Gastroesophageal sphincter (tissue), 4 donors: Measurements from ENCODE around the gene USP6NL. TPM values are rescaled to one million over a fixed set of nuclear protein-coding genes. Genes with fewer than 3 reads are reported as not detected.

ENCODE experiments used
- ATAC-seq: fragments of 150-250 bp; one replicate; pipeline ENCODE4 v1.9.1; 2016; ENCODE audit warnings: mild to moderate bottlenecking, moderate library complexity
- H3K27ac ChIP-seq, 4 donors: fragments of 200-600 bp; sonication (generic) in 3 of 4; 1 replicate in 3 of 4; 2 replicates in 1 of 4; pipeline ENCODE4 v1.5.1; 2016 to 2019
- H3K27me3 ChIP-seq: fragments of 200-600 bp; sonication (generic); one replicate; pipeline ENCODE4 v1.5.1; 2019
- H3K36me3 ChIP-seq, 2 donors: fragments of 200-600 bp; sonication (generic); one replicate each; pipeline ENCODE4 v1.5.1; 2019; ENCODE audit warnings: control low read depth in 1 of 2
- H3K4me1 ChIP-seq, 3 donors: fragments of 200-600 bp; sonication (generic); 1 replicate in 2 of 3; 2 replicates in 1 of 3; pipeline ENCODE4 v1.5.1; 2016 to 2019; ENCODE audit warnings: control low read depth in 2 of 3
- H3K4me3 ChIP-seq, 2 donors: fragments of 200-600 bp; sonication (generic); one replicate each; pipeline ENCODE4 v1.5.1; 2019; ENCODE audit warnings: mild to moderate bottlenecking in 1 of 2, moderate library complexity in 1 of 2
- H3K9me3 ChIP-seq, 3 donors: fragments of 200-600 bp; sonication (generic); one replicate each; pipeline ENCODE4 v1.5.1; 2017 to 2019; ENCODE audit warnings: control low read depth in 2 of 3
- CTCF ChIP-seq, 4 experiments: fragments of 200-600 bp in 2 of 4; fragments of 450-650 bp in 2 of 4; sonication (generic) in 1 of 4; IDR thresholded peaks; one replicate each; pipeline ENCODE4 v1.5.1; 2017 to 2019; ENCODE audit warnings: antibody characterized with exemption in 4 of 4, mild to moderate bottlenecking in 2 of 4, moderate library complexity in 2 of 4
- EP300 ChIP-seq: sonication (generic); formaldehyde crosslinking; IDR thresholded peaks from one replicate; pipeline ENCODE4 v1.6.1; 2017; ENCODE audit warnings: antibody characterized with exemption, mild to moderate bottlenecking
- POLR2A ChIP-seq, 2 donors: fragments of 450-650 bp; IDR thresholded peaks; one replicate each; pipeline ENCODE4 v1.6.1; 2017; ENCODE audit warnings: antibody characterized with exemption in 2 of 2, mild to moderate bottlenecking in 2 of 2, moderate library complexity in 1 of 2
- POLR2AphosphoS5 ChIP-seq: sonication (generic); formaldehyde crosslinking; IDR thresholded peaks from one replicate; pipeline ENCODE4 v1.6.1; 2017; ENCODE audit warnings: antibody characterized with exemption
- WGBS, 2 donors: methylation state at CpG; one replicate each; pipeline ENCODE4 v1.1.5; 2018; ENCODE audit warnings: low coverage in 1 of 2; 5-methylcytosine and 5-hydroxymethylcytosine counted together
- total RNA-seq, 4 donors: library from RNA; depleted of rRNA; stranded (reverse); fragments of >200 nt; gene quantifications; one replicate each; pipeline ENCODE4 v1.1.0, GENCODE V29; 2016

USP6NL gene
- total RNA-seq, 4 donors from 2014 or later: 9.0 to 14.7 (median 12.5) TPM

GRCh38 chr10:11442001-11442773 is 169.3 kb downstream of the USP6NL start:
- no peaks in the 10 kb centered on the region for H3K4me1 ChIP-seq
- H3K9me3 ChIP-seq: no peaks in the 10 kb centered on the region
- TF ChIP-seq POLR2AphosphoS5 (no peak), EP300 (no peak), POLR2A (IDR thresholded peaks at IDR 0.05) (no peak), CTCF (IDR thresholded peaks at IDR 0.05) (no peak)
- no peak overlapping the region for H3K4me3 ChIP-seq
- no peak overlapping the region for H3K27ac ChIP-seq
- WGBS, 2 donors: 77 to 90% methylated on average over 3 to 13 of the region's 16 CpGs
- H3K36me3 ChIP-seq: no peaks in the 10 kb centered on the region
- ATAC-seq: no peak
- peaks cover 12% of the 10 kb centered on the region for H3K27me3 ChIP-seq

- Histone ChIP-seq H3K9me3 (no peaks in the 10 kb centered on the region), H3K27me3 (peaks cover 4% of the 10 kb centered on the region), H3K4me1 (no peaks in the 10 kb centered on the region), H3K4me3 (no peak overlapping the region), H3K36me3 (no peaks in the 10 kb centered on the region), H3K27ac (no peak overlapping the region)
- TF ChIP-seq EP300 (no peak), CTCF (IDR thresholded peaks at IDR 0.05) (no peak), POLR2AphosphoS5 (no peak), POLR2A (IDR thresholded peaks at IDR 0.05) (no peak)
- ATAC-seq: no peak
- WGBS, 2 donors: 87 to 89% methylated on average over 3 to 5 of the region's 16 CpGs
Measured at GRCh38 chr10:11441151-11441535, 170.3 kb downstream of the USP6NL start.

GRCh38 chr10:11440250-11441150 is 170.9 kb downstream of the USP6NL start:
- H3K36me3 ChIP-seq: no peaks in the 10 kb centered on the region
- H3K9me3 ChIP-seq: no peaks in the 10 kb centered on the region
- no peaks in the 10 kb centered on the region for H3K27me3 ChIP-seq
- ATAC-seq: no peak
- WGBS, 2 donors: 83 to 85% methylated on average over 11 to 15 of the region's 15 CpGs
- no peak overlapping the region for H3K27ac ChIP-seq
- no peak for TF ChIP-seq POLR2A (IDR thresholded peaks at IDR 0.05)
- no peak for TF ChIP-seq CTCF (IDR thresholded peaks at IDR 0.05)
- TF ChIP-seq EP300: no peak
- no peak for TF ChIP-seq POLR2AphosphoS5
- no peak overlapping the region for H3K4me3 ChIP-seq
- no peaks in the 10 kb centered on the region for H3K4me1 ChIP-seq

GRCh38 chr10:11439523-11440053 is 171.9 kb downstream of the USP6NL start:
- no peak overlapping the region for H3K4me3 ChIP-seq
- no peaks in the 10 kb centered on the region for H3K36me3 ChIP-seq
- H3K27me3 ChIP-seq: no peaks in the 10 kb centered on the region
- ATAC-seq: no peak
- H3K9me3 ChIP-seq: no peaks in the 10 kb centered on the region
- no peak for TF ChIP-seq POLR2A (IDR thresholded peaks at IDR 0.05)
- TF ChIP-seq POLR2AphosphoS5: no peak
- no peak for TF ChIP-seq CTCF (IDR thresholded peaks at IDR 0.05)
- TF ChIP-seq EP300: no peak
- no peaks in the 10 kb centered on the region for H3K4me1 ChIP-seq
- H3K27ac ChIP-seq: no peak overlapping the region
- 88 to 94% methylated on average over 4 to 8 of the region's 13 CpGs for WGBS, 2 donors
